HT1080 (cell line): ENCODE measurements around the gene STRA8. TPM values are rescaled to one million over a fixed set of nuclear protein-coding genes. Genes with fewer than 3 reads are reported as not detected.

Experiments
- DNase-seq: peaks from one replicate; pipeline ENCODE4 v3.0.0-alpha.2; 2015; ENCODE audit warnings: low read depth
- total RNA-seq: library from RNA; depleted of rRNA; stranded (reverse); fragments of >200 nt; shearing (Covaris generic); gene quantifications from 2 replicates; pipeline ENCODE4 v1.2.3, GENCODE V29; 2014

The STRA8 gene
- total RNA-seq, 1 experiment from 2014 or later: not detected

- DNase-seq: no peak
These were observed 29.8 kb downstream of the STRA8 start for GRCh38 chr7:135263321-135263970.

GRCh38 chr7:135265637-135266036 lies 32.0 kb downstream of the STRA8 start:
- DNase-seq: no peak

- no peak for DNase-seq
These were observed 36.3 kb downstream of the STRA8 start for GRCh38 chr7:135269921-135270320.

GRCh38 chr7:135270577-135271254 lies 37.1 kb downstream of the STRA8 start:
- no peak for DNase-seq

- no peak for DNase-seq
These were observed 37.6 kb downstream of the STRA8 start for GRCh38 chr7:135271255-135271615.

- no peak for DNase-seq
These were observed 38.7 kb downstream of the STRA8 start for GRCh38 chr7:135272303-135272702.

GRCh38 chr7:135273581-135273980 lies 39.9 kb downstream of the STRA8 start:
- DNase-seq: no peak

- peak; percentile 57 for DNase-seq
These were observed 41.0 kb downstream of the STRA8 start for GRCh38 chr7:135274495-135275268.

GRCh38 chr7:135275971-135276580 lies 42.4 kb downstream of the STRA8 start:
- DNase-seq: no peak

GRCh38 chr7:135277161-135277560 lies 43.5 kb downstream of the STRA8 start:
- DNase-seq: no peak

GRCh38 chr7:135281363-135281949 lies 47.8 kb downstream of the STRA8 start:
- peak; percentile 65 for DNase-seq

- peak; percentile 51 for DNase-seq
These were observed 49.1 kb downstream of the STRA8 start for GRCh38 chr7:135282561-135283254.

GRCh38 chr7:135283959-135284638 lies 50.5 kb downstream of the STRA8 start:
- DNase-seq: no peak

GRCh38 chr7:135285547-135286233 lies 52.1 kb downstream of the STRA8 start:
- no peak for DNase-seq

- DNase-seq: no peak
These were observed 53.2 kb downstream of the STRA8 start for GRCh38 chr7:135286876-135287275.

GRCh38 chr7:135290594-135290993 lies 57.0 kb downstream of the STRA8 start:
- DNase-seq: no peak

- peak; percentile 97 for DNase-seq
These were observed 58.2 kb downstream of the STRA8 start for GRCh38 chr7:135291809-135292253.

GRCh38 chr7:135299235-135299634 lies 65.6 kb downstream of the STRA8 start:
- no peak for DNase-seq

- DNase-seq: peak; percentile 18
These were observed 67.5 kb downstream of the STRA8 start for GRCh38 chr7:135300913-135301765.
